ENCODE results near the gene HOXC5.

DNA sequence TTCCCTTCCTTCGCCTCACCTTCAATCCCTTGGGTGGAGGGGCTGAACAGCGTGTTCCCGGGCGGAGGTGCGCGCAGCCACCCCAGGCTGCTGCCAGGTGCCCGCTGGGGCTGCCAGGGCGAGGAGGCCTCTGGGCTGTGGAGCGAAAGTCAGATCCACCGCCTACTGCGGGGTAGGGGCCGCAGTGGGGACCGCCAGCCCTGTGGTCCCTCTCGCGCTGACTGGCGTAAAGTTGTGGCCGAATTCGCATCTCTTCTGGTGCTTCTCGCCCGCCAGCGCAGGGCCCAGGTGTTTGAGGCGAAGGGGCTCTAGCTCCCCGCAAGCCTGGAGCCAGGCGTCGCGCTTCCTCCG, 13.9 kb downstream of the HOXC5 start:
- TF ChIP-seq, protein P1, sequence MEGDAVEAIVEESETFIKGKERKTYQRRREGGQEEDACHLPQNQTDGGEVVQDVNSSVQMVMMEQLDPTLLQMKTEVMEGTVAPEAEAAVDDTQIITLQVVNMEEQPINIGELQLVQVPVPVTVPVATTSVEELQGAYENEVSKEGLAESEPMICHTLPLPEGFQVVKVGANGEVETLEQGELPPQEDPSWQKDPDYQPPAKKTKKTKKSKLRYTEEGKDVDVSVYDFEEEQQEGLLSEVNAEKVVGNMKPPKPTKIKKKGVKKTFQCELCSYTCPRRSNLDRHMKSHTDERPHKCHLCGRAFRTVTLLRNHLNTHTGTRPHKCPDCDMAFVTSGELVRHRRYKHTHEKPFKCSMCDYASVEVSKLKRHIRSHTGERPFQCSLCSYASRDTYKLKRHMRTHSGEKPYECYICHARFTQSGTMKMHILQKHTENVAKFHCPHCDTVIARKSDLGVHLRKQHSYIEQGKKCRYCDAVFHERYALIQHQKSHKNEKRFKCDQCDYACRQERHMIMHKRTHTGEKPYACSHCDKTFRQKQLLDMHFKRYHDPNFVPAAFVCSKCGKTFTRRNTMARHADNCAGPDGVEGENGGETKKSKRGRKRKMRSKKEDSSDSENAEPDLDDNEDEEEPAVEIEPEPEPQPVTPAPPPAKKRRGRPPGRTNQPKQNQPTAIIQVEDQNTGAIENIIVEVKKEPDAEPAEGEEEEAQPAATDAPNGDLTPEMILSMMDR (IDR thresholded peaks at IDR 0.05): no peak
- no peak for TF ChIP-seq POLR2A (IDR thresholded peaks at IDR 0.05)
